Neuronal stem cell (in vitro differentiated cells): Measurements from ENCODE around the gene MCUR1.
"Not testable (repeated sequence)": the region's sequence is repeated elsewhere in the genome, so short reads cannot be mapped to it uniquely, and the experiment has no call there.

Experiments used
- DNase-seq: peaks from one replicate; pipeline ENCODE4 v3.0.0-alpha.2; 2013; ENCODE audit warnings: low spot score
- H2AFZ ChIP-seq: one replicate; pipeline ENCODE4 v1.6.1; 2013; ENCODE audit warnings: mild to moderate bottlenecking, low read length, inconsistent platforms
- H2AK5ac ChIP-seq: 2 replicates; pipeline ENCODE4 v1.6.1; 2013; ENCODE audit warnings: low read depth, mild to moderate bottlenecking, inconsistent platforms, low read length, moderate library complexity, mixed read lengths
- H2BK120ac ChIP-seq: 2 replicates; pipeline ENCODE4 v1.6.1; 2013; ENCODE audit warnings: low read depth, mild to moderate bottlenecking, inconsistent platforms, low read length, moderate library complexity, mixed read lengths
- H2BK12ac ChIP-seq: one replicate; pipeline ENCODE4 v1.6.1; 2013; ENCODE audit warnings: low read length, inconsistent platforms
- H2BK15ac ChIP-seq: 2 replicates; pipeline ENCODE4 v1.6.1; 2013; ENCODE audit warnings: mild to moderate bottlenecking, low read length, inconsistent platforms, mixed read lengths
- H2BK5ac ChIP-seq: one replicate; pipeline ENCODE4 v1.6.1; 2013; ENCODE audit warnings: inconsistent platforms, mild to moderate bottlenecking, low read length, moderate library complexity
- H3K14ac ChIP-seq: one replicate; pipeline ENCODE4 v1.6.1; 2013; ENCODE audit warnings: low read length, inconsistent platforms
- H3K18ac ChIP-seq: 2 replicates; pipeline ENCODE4 v1.6.1; 2013; ENCODE audit warnings: low read length, inconsistent platforms
- H3K23ac ChIP-seq: 2 replicates; pipeline ENCODE4 v1.6.1; 2013; ENCODE audit warnings: low read depth, mild to moderate bottlenecking, mixed read lengths, low read length, inconsistent platforms; ENCODE audit not compliant: poor library complexity
- H3K27ac ChIP-seq: replicated peaks from 3 replicates; pipeline ENCODE4 v1.5.1; 2013; ENCODE audit warnings: low read length, inconsistent platforms
- H3K27me3 ChIP-seq, 3 experiments: 2 replicates each; pipeline ENCODE4 v1.6.1; 2013; ENCODE audit warnings: low read length in 3 of 3, mild to moderate bottlenecking in 2 of 3, inconsistent platforms in 1 of 3, low read depth in 1 of 3, mixed read lengths in 1 of 3, moderate library complexity in 1 of 3; ENCODE audit not compliant: control insufficient read depth in 3 of 3, insufficient read depth in 3 of 3
- H3K36me3 ChIP-seq, 2 donors: replicated peaks in 1 of 2; 2 replicates each; pipeline ENCODE4 v1.6.1; 2013; ENCODE audit warnings: low read length in 2 of 2; ENCODE audit not compliant: control insufficient read depth in 2 of 2, insufficient read depth in 2 of 2
- H3K4ac ChIP-seq: 2 replicates; pipeline ENCODE4 v1.6.1; 2013; ENCODE audit warnings: inconsistent platforms, mild to moderate bottlenecking, low read length, moderate library complexity
- H3K4me1 ChIP-seq, 2 donors: 1 replicate in 1 of 2; 2 replicates in 1 of 2; pipeline ENCODE4 v1.6.1; 2013; ENCODE audit warnings: low read length in 2 of 2, low read depth in 1 of 2; ENCODE audit not compliant: control insufficient read depth in 2 of 2, insufficient read depth in 1 of 2
- H3K4me2 ChIP-seq: one replicate; pipeline ENCODE4 v1.6.1; 2013; ENCODE audit warnings: mild to moderate bottlenecking, low read length, inconsistent platforms; ENCODE audit not compliant: insufficient read depth, poor library complexity, severe bottlenecking
- H3K4me3 ChIP-seq, 2 donors: 2 replicates each; pipeline ENCODE4 v1.5.1; 2013; ENCODE audit warnings: low read length in 2 of 2, mild to moderate bottlenecking in 2 of 2, inconsistent platforms in 1 of 2, moderate library complexity in 1 of 2
- H3K79me1 ChIP-seq: one replicate; pipeline ENCODE4 v1.6.1; 2013; ENCODE audit warnings: low read depth, mild to moderate bottlenecking, inconsistent platforms, low read length, moderate library complexity
- H3K9ac ChIP-seq: one replicate; pipeline ENCODE4 v1.6.1; 2013; ENCODE audit warnings: mild to moderate bottlenecking, low read depth, low read length, inconsistent platforms; ENCODE audit not compliant: poor library complexity
- H3K9me3 ChIP-seq, 2 donors: replicated peaks in 1 of 2; 2 replicates each; pipeline versions ENCODE3 to v1.6.1; 2013; ENCODE audit warnings: low read length in 2 of 2, mild to moderate bottlenecking in 2 of 2, inconsistent platforms in 1 of 2, low read depth in 1 of 2, mixed read lengths in 1 of 2, moderate library complexity in 1 of 2; ENCODE audit not compliant: control insufficient read depth in 2 of 2, insufficient read depth in 1 of 2
- H4K8ac ChIP-seq: one replicate; pipeline ENCODE4 v1.6.1; 2013; ENCODE audit warnings: low read depth, mild to moderate bottlenecking, inconsistent platforms, low read length, moderate library complexity
- H4K91ac ChIP-seq: one replicate; pipeline ENCODE4 v1.6.1; 2013; ENCODE audit warnings: low read length, low read depth, mild to moderate bottlenecking, inconsistent platforms; ENCODE audit not compliant: poor library complexity
- whole genome bisulfite sequencing, 2 donors: extraction: QIAGEN DNeasy Blood & Tissue Kit; methylation state at CpG; one replicate each; pipeline ENCODE4 v1.1.7; 2013; ENCODE audit warnings: missing lambda C conversion rate in 2 of 2, mixed read lengths in 1 of 2; ENCODE audit not compliant: insufficient read length in 2 of 2, insufficient replicate concordance in 1 of 2; ENCODE audit errors: extremely low coverage in 2 of 2; 5-methylcytosine and 5-hydroxymethylcytosine counted together

The MCUR1 gene

GRCh38 chr6:13776602-13777001, 37.8 kb downstream of the MCUR1 start:
- Histone ChIP-seq H3K4me3 (no peak overlapping the region), H4K8ac (no peak overlapping the region), H3K27ac (no peak overlapping the region), H3K23ac (no peak overlapping the region), H2BK15ac (no peak overlapping the region), H2AFZ (no peak overlapping the region), H3K36me3 (no peaks in the 10 kb centered on the region), H4K91ac (no peak overlapping the region), H3K27me3 (no peaks in the 10 kb centered on the region), H2AK5ac (no peak overlapping the region), H3K4ac (no peak overlapping the region), H3K9ac (no peak overlapping the region), H2BK5ac (no peak overlapping the region), H3K9me3 (no peaks in the 10 kb centered on the region), H3K79me1 (no peaks in the 10 kb centered on the region), H3K14ac (no peak overlapping the region), H3K4me1 (no peaks in the 10 kb centered on the region), H3K18ac (no peak overlapping the region), H2BK12ac (no peak overlapping the region), H2BK120ac (no peak overlapping the region), H3K4me2 (no peak overlapping the region)
- DNase-seq = no peak
- WGBS, 2 donors = no CpG with 5 or more reads among the region's 9 CpGs

DNA sequence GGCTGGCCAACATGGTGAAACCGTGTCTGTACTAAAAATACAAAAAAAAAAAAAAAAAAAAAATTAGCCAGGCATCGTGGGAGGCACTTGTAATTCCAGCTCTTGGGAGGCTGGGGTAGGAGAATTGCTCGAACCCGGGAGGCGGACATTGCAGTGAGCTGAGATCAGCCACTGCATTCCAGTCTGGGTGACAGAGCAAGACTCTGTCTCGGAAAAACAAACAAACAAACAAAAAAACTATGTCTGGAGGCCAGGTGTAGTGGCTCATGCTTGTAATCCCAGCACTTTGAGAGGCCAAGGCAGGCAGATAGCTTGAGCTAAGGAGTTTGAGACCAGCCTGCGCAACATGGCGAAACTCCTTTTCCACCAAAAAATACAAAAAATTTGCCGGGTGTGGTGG, 38.9 kb downstream of the MCUR1 start:
- H3K4ac ChIP-seq, DNase-seq: not testable (repeated sequence)

GRCh38 chr6:13772358-13773030, 41.9 kb downstream of the MCUR1 start:
- DNase-seq, H3K9ac ChIP-seq, H3K36me3 ChIP-seq, H3K9me3 ChIP-seq, H2AK5ac ChIP-seq, H3K4me3 ChIP-seq, H2BK120ac ChIP-seq, H4K91ac ChIP-seq, H3K27me3 ChIP-seq, H2BK12ac ChIP-seq, H3K4me1 ChIP-seq, H2BK5ac ChIP-seq, H3K23ac ChIP-seq, H3K27ac ChIP-seq, H3K4me2 ChIP-seq, H3K14ac ChIP-seq, H4K8ac ChIP-seq, H2BK15ac ChIP-seq, H3K79me1 ChIP-seq, H2AFZ ChIP-seq: not testable (repeated sequence)
- Histone ChIP-seq H3K18ac (peak overlapping the region; percentile 17), H3K4ac (peak overlapping the region; percentile 37)
- WGBS, 2 donors = no CpG with 5 or more reads among the region's 35 CpGs

More for the DNA sequence above, 38.9 kb downstream of the MCUR1 start:
- H3K9ac ChIP-seq, H3K18ac ChIP-seq, H2BK5ac ChIP-seq, H3K4me1 ChIP-seq, H3K27ac ChIP-seq, H2BK12ac ChIP-seq, H3K27me3 ChIP-seq, H3K79me1 ChIP-seq, H3K4me2 ChIP-seq, H3K4me3 ChIP-seq, H2BK120ac ChIP-seq, H4K8ac ChIP-seq, H2AK5ac ChIP-seq, H3K9me3 ChIP-seq, H2AFZ ChIP-seq, H4K91ac ChIP-seq, H3K14ac ChIP-seq, H3K36me3 ChIP-seq, H3K23ac ChIP-seq, H2BK15ac ChIP-seq: not testable (repeated sequence)
- WGBS, 2 donors = no CpG with 5 or more reads among the region's 9 CpGs

GRCh38 chr6:13769655-13770053, 44.7 kb downstream of the MCUR1 start:
- Histone ChIP-seq H3K4me1 (peaks cover 2 to 5% of the 10 kb centered on the region in 2 donors), H2BK120ac (no peak overlapping the region), H3K14ac (no peak overlapping the region), H3K23ac (no peak overlapping the region), H3K27me3 (no peaks in the 10 kb centered on the region), H2BK12ac (no peak overlapping the region), H4K8ac (no peak overlapping the region), H3K4ac (no peak overlapping the region), H2BK5ac (peak overlapping the region; percentile 75), H2AK5ac (no peak overlapping the region), H3K9me3 (no peaks in the 10 kb centered on the region), H4K91ac (no peak overlapping the region), H3K18ac (peak overlapping the region; percentile 48), H2BK15ac (peak overlapping the region; percentile 17), H2AFZ (no peak overlapping the region), H3K4me3 (no peak overlapping the region), H3K9ac (no peak overlapping the region), H3K4me2 (no peak overlapping the region), H3K36me3 (no peaks in the 10 kb centered on the region), H3K27ac (no peak overlapping the region), H3K79me1 (no peaks in the 10 kb centered on the region)
- no CpG with 5 or more reads among the region's 27 CpGs for WGBS, 2 donors
- no peak for DNase-seq
